ENCODE measurements around the gene ZNF236. TPM values are rescaled to one million over a fixed set of nuclear protein-coding genes. Genes with fewer than 3 reads are reported as not detected.

Gene ZNF236
- total and polyA plus RNA-seq, 2 of the 8 experiments (the other 6 are each of a cell fraction or from before 2014, with no cell fraction given), result 6.7 to 14.5 TPM

GRCh38 chr18:76927223-76927725 lies 104.9 kb downstream of the ZNF236 start:
- Histone ChIP-seq H3K27ac (ENCODE audit: low read depth, low read length) (no peak overlapping the region), H4K91ac (replicated peaks; ENCODE audit: insufficient read length, low read length) (no peak overlapping the region), H4K5ac (ENCODE audit: insufficient read length, low read depth, low read length) (no peak overlapping the region), H3K23me2 (ENCODE audit: low read depth, low read length) (no peaks in the 10 kb centered on the region; the same call in 1 of the 2 replicates), H3K4me3 (ENCODE audit: extremely low read depth in 1 of 4, insufficient read depth in 2 of 4, low read depth in 3 of 4, low read length in 4 of 4) (no peak overlapping the region), H2BK5ac (ENCODE audit: low read depth, low read length) (no peak overlapping the region; the same call in 1 of the 2 replicates), H3K27me3 (replicated peaks in 1 of 4; ENCODE audit: control insufficient read depth in 3 of 4, extremely low read depth in 1 of 4, insufficient read depth in 3 of 4, low read length in 3 of 4) (no peaks in the 10 kb centered on the region), H2BK20ac (ENCODE audit: low read length) (no peak overlapping the region), H3K4me2 (ENCODE audit: insufficient read depth in 1 of 2, low read depth in 2 of 2, low read length in 2 of 2) (no peak overlapping the region), H3K79me2 (ENCODE audit: control insufficient read depth in 1 of 2, insufficient read depth in 2 of 2, low read length in 2 of 2) (no peaks in the 10 kb centered on the region), H3K9me3 (ENCODE audit: insufficient read depth in 2 of 2, low read depth in 1 of 2, low read length in 1 of 2) (no peaks in the 10 kb centered on the region), H3K56ac (replicated peaks; ENCODE audit: insufficient read length, low read depth, low read length) (no peak overlapping the region), H3K9ac (replicated peaks in 1 of 4; ENCODE audit: extremely low read depth in 1 of 4, low read depth in 3 of 4, low read length in 3 of 4) (no peak overlapping the region), H2BK15ac (ENCODE audit: low read length) (no peak overlapping the region), H4K20me1 (replicated peaks in 1 of 2; ENCODE audit: control insufficient read depth in 1 of 2, insufficient read depth in 2 of 2, low read length in 2 of 2) (peaks cover 0 to 4% of the 10 kb centered on the region in 2 experiments), H3K14ac (ENCODE audit: insufficient read length) (no peak overlapping the region), H4K8ac (ENCODE audit: extremely low read depth, insufficient read depth, low read length) (no peak overlapping the region), H2AK5ac (ENCODE audit: low read depth, low read length) (no peak overlapping the region), H2BK120ac (replicated peaks; ENCODE audit: low read depth, low read length) (no peak overlapping the region), H2BK12ac (ENCODE audit: low read depth, low read length) (no peak overlapping the region), H2AFZ (ENCODE audit: low read length) (no peak overlapping the region), H3K18ac (ENCODE audit: extremely low read depth, low read length) (no peak overlapping the region), H3K79me1 (ENCODE audit: low read depth, low read length) (no peaks in the 10 kb centered on the region), H3K23ac (ENCODE audit: insufficient read length) (no peak overlapping the region), H3K36me3 (ENCODE audit: control insufficient read depth in 2 of 4, insufficient read depth in 4 of 4, low read length in 3 of 4) (peaks cover 2 to 30% (median 19%) of the 10 kb centered on the region in 4 experiments; a peak in 7 of 8 replicates), H3K4me1 (replicated peaks in 1 of 4; ENCODE audit: control insufficient read depth in 3 of 4, insufficient read depth in 4 of 4, low read length in 3 of 4) (no peaks in the 10 kb centered on the region), H3K4ac (replicated peaks; ENCODE audit: insufficient read length, low read depth, low read length) (no peak overlapping the region)
- TF ChIP-seq YY1 (IDR thresholded peaks at IDR 0.05; ENCODE audit: low read depth, low read length) (no peak), TBP (IDR thresholded peaks at IDR 0.05; ENCODE audit: low read depth, low read length) (no peak), SRF (IDR thresholded peaks at IDR 0.05; ENCODE audit: low read depth, low read length) (no peak), RBBP5 (IDR thresholded peaks at IDR 0.05; ENCODE audit: borderline replicate concordance, low read depth, low read length) (no peak), CHD1 (IDR thresholded peaks at IDR 0.05; ENCODE audit: low read depth, low read length) (no peak), BACH1 (IDR thresholded peaks at IDR 0.05; ENCODE audit: low read length) (no peak), RAD21 (IDR thresholded peaks at IDR 0.05 in 1 of 2, conservative IDR thresholded peaks at IDR 0.05 in 1 of 2; ENCODE audit: low read depth in 2 of 2, low read length in 2 of 2) (no peak), SIX5 (IDR thresholded peaks at IDR 0.05; ENCODE audit: low read depth, low read length) (no peak), SIRT6 (IDR thresholded peaks at IDR 0.05; ENCODE audit: low read length) (no peak), PHF8 (conservative IDR thresholded peaks at IDR 0.05; ENCODE audit: low read depth, low read length) (no peak), CEBPB (IDR thresholded peaks at IDR 0.05; ENCODE audit: low read depth, low read length) (no peak), TAF7 (optimal IDR thresholded peaks at IDR 0.05; ENCODE audit: borderline replicate concordance, low read depth, low read length) (no peak)
- CTCF ChIA-PET (ENCODE audit: partially characterized antibody), result no interaction called here
- FAIRE-seq, result no peak
- no peak for DNase-seq (ENCODE audit: low read depth in 1 of 2, low spot score in 2 of 2)
- POLR2A ChIA-PET (ENCODE audit: partially characterized antibody), result no interaction called here
- WGBS, 2 experiments (ENCODE audit: extremely low coverage in 1 of 2, insufficient coverage in 1 of 2, insufficient read length in 1 of 2, insufficient replicate concordance in 2 of 2, low coverage in 1 of 2, low lambda C conversion rate in 2 of 2, missing lambda C conversion rate in 1 of 2), result 92% methylated on average over 6 of the region's 6 CpGs; no CpG with 5 or more reads in 1 of the 2 experiments

Measured in H1 (cell line).